ENCODE measurements around the gene LACTB.

The LACTB gene, protein sequence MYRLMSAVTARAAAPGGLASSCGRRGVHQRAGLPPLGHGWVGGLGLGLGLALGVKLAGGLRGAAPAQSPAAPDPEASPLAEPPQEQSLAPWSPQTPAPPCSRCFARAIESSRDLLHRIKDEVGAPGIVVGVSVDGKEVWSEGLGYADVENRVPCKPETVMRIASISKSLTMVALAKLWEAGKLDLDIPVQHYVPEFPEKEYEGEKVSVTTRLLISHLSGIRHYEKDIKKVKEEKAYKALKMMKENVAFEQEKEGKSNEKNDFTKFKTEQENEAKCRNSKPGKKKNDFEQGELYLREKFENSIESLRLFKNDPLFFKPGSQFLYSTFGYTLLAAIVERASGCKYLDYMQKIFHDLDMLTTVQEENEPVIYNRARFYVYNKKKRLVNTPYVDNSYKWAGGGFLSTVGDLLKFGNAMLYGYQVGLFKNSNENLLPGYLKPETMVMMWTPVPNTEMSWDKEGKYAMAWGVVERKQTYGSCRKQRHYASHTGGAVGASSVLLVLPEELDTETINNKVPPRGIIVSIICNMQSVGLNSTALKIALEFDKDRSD

DNA sequence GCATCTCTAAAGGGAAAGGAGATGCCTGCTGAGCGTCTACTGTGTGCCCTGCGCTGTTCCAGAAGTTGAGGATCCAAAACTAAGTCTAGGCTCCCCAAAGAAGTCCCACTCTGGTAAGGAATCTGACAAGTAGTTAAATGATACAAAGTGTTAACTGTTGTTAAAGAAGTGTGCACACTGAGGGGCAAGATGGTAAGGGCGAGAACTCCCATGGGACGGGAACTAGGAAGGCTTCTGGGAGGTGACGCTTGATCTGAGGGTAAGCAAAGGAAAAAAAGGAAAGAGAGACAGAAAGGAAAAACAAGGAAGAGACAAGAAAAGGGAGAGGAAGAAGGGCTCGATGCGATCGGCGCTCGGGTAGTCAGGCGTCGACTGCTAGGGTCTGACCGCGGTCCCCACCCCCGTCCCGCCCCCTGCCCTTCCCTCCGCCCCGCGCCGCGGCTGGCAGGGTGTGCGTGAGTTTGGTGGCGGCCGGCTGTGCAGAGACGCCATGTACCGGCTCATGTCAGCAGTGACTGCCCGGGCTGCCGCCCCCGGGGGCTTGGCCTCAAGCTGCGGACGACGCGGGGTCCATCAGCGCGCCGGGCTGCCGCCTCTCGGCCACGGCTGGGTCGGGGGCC is at the start of gene LACTB:
Gene LACTB, plus strand, starts transcription at position 480 of the 620 bp plus-strand sequence. Its CDS starts 11 bp downstream, at position 491.
- H3K4me3 ChIP-seq (ENCODE audit: low read length) = peak within 1 kb of the TSS; percentile 98
- no peak for TF ChIP-seq ZNF274 (IDR thresholded peaks at IDR 0.05; ENCODE audit: low read depth, low read length)

DNA sequence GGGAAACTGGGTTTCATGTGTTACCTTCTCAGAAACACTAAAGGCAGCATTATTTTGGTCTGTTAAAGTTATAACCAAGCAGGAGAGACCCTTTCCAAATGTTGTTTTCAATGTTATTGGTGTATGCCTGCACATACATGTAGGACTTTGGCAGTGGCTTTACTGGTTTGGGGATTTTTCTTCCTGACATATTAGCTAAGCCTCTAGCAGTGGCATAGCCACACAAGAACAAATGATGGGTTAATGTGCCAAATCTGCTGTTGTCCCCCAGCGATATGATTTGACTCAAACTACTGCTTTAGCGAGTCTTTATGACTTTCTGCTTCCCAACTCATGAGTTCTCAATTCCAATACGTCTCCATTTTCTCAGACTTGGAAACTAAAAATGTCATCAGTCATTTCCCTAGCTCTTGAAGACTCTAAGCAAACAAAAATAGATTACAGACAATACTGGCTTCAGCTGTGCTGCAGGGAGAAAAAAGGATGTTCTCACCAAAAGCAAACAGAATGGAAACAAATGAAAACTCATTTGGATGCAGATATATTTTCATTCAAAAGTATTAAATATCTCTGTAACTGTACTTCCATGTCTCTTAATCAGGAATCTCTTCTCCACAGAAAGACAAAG is 49.5 kb upstream of the LACTB start:
- TF ChIP-seq ZNF274 (IDR thresholded peaks at IDR 0.05; ENCODE audit: low read depth, low read length) = no peak
- H3K4me3 ChIP-seq (ENCODE audit: low read length) = no peak overlapping the region

DNA sequence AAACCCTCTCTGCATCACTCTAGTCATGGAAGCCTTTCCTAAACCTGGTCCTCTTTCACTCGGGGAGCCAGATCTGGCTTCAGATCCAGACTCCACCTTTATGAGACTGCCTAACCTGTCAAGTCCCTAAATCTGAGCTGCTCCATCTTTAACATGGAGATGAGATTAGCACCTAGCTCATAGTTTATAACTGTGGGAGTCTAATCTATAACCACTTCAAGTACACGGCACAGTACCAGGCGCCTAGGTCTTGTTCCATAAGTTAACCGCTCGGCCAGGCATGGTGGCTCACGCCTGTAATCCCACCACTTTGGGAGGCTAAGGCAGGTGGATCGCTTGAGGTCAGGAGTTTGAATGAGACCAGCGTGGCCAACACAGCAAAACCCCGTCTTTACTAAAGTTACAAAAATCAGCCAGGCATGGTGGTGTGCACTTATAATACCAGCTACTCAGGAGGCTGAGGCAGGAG is 48.8 kb upstream of the LACTB start:
- TF ChIP-seq ZNF274 (IDR thresholded peaks at IDR 0.05; ENCODE audit: low read depth, low read length) = no peak

DNA sequence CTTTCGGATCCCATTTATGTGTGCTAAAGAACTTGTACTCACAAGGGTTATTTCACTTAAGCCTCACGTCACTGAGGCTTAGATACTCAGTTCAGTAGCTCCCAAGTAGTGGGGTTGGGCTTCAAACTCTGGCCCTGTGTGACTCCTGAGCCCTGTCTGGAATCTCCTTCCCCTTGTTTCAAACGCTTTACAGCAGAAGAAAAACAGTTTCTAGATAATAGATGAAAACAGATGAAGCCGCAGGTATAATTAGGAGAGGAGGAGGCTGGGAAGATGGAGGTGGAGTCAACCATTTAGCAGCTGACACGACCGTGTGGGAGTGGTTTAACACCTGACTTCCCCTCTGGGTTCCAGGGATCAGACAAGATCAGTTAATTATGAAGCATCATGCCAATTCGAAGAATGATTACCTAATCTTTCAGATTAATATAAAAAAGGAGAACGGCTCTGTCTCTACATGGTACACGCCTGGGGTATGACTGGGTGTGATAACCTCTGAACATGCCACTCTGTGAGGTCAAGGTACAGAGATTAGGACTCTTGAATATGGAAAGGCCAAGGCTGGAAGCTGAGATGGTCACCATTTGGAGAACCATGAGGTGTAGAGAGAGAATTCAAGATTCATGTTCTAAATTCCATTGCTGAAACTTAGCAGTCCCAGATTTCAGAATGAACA is 48.0 kb upstream of the LACTB start:
- no peak for TF ChIP-seq ZNF274 (IDR thresholded peaks at IDR 0.05; ENCODE audit: low read depth, low read length)
- H3K4me3 ChIP-seq (ENCODE audit: low read length) = no peak overlapping the region

More for the DNA sequence above, 48.8 kb upstream of the LACTB start:
- H3K4me3 ChIP-seq (ENCODE audit: low read length) = no peak overlapping the region

DNA sequence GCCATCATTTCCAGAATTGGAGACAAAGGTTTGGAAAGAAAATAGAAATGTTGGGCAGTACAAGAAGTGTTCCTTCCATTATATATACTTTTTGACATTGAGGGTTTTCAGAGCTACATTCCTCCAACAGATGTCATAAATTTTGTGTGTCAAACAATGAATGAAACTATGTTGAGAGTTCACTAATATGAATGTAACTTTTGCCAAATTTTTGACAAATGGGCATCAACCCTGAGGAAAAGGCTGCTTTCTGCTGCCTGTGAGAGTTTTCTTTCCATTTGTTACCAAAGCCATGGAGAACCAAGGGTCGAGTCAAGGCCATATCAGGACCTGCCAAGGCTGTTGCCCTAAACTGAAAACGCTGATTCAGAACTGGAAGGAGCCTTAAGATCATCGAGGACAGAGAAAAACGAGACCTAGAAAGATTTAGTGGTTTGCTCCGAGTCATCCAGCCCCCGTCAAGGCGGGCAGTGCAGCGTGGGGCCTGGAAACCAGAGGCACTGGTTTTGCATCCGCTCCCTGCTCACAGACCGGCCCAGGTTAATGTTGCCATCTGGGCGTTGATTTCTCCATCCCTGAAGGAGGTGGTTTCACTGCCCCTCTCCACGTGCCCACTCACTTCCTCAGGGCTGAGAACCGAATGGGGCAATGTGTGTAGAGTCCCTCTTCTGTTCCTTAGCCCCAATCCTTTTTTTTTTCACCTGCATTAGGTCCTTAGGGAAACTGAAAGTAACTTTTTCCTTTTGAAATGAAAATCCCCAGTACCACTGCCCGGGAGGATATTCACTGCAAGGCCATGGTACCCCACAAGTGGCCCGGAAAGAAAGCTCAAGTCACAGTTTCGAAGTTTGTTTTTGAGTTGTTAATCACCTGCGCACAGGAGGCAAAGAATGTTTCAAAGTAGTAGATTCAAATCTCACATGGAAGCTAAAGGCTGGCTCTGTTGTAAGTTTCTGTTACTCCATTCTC is 46.4 kb upstream of the LACTB start:
- TF ChIP-seq ZNF274 (IDR thresholded peaks at IDR 0.05; ENCODE audit: low read depth, low read length) = no peak
- no peak overlapping the region for H3K4me3 ChIP-seq (ENCODE audit: low read length)

DNA sequence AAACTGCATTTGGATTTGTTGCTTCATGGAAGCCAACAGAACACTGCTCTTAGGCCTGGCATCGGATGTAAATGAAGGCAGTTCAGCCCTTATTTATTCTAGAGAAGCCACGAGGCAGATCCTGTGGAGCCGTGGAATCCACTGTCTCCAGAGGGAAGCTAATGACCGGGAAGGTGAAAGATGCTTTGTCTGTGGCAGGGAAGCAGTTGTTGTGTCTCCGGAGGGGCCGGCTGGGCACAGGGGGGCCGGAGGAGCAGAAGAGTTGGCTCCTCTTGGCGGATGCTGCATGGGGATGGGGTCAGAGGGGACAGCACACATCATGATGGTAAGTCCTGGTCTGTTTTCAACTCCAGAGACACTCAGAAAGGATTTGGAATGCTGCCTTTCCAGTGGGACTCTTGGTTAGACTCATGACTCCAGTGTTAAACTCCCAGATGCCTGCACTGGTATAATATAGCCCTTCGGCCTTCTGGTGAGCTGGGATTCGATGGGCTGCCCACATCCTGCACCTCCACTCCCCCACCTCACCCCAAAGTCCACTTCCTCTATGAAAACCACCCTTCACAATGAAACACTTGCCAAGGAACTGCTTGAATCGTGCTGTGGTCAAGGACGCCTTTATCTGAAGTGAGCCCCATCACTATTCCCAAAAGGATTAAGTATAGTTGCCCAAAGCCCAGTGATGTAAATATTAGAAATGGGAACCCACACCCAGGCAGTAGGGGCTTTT is 45.5 kb upstream of the LACTB start:
- no peak overlapping the region for H3K4me3 ChIP-seq (ENCODE audit: low read length)
- TF ChIP-seq ZNF274 (IDR thresholded peaks at IDR 0.05; ENCODE audit: low read depth, low read length) = no peak

DNA sequence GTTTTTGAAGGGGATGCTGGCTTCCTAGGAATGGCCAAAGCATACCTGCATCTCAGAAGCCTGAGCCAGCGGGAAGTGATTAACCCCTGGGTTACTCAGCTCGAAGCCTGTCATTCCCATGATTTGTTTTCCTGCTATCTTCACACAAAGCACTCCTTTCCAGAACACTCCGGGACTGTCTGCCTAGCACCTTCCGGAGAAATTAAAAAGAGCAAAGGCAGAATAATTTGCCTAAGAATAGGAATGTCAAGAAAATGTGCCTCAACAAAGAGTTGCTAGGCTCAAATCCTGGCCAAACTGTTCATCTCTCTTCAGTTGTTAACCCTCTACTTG is 45.0 kb upstream of the LACTB start:
- no peak for TF ChIP-seq ZNF274 (IDR thresholded peaks at IDR 0.05; ENCODE audit: low read depth, low read length)
- H3K4me3 ChIP-seq (ENCODE audit: low read length) = no peak overlapping the region

DNA sequence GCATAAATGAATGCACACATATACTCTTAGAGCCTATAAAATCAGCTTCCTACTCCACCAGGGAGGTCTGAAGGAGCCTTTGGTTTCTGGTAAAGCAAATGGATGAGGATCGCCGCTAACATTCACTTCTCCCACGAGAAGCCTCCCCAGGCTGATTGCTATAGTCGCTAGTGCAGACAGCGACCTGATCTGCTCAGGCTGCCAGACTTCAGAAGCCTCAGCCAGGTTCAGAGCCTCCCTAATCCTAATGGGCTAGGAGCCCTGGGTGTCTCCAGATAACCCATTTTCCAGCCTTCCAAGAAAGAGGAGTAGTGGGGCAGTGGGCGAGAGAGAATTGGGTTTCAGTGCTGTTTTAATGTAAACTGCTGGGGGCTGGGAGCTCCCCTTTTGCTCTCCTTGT is 43.7 kb upstream of the LACTB start:
- no peak for TF ChIP-seq ZNF274 (IDR thresholded peaks at IDR 0.05; ENCODE audit: low read depth, low read length)

DNA sequence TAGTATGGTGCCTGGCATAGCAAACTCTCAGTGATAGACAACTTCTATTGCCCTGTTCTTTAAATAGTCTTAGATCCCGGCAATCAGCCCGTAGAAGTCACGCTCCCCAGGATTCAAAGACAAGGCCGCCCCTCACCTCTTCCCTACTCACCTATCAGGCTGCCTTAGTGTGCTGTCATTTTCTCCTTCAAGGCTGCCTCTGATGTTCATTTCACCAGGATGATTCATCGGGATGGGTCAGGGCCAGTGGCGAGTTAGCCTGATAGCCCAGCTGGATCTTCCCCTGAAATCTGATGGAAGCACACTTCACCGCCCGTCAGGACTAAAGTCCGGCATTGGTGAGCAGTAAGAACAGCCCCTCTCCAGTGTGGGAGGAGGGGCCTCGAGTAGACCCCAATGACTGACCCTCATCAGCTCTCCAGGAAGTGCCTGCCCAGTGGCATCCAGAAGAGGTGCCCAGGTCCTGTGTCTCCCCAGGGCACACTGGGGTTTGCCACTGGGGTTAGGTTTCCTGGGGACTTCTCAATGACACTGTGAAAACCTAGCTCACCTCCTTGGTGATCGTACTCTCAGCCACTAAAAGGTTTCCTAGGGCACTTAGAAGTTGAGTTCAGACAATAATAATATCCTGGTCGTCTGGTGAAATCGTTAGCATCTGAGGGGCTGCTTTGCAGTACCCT is 41.6 kb upstream of the LACTB start:
- no peak for TF ChIP-seq ZNF274 (IDR thresholded peaks at IDR 0.05; ENCODE audit: low read depth, low read length)
- H3K4me3 ChIP-seq (ENCODE audit: low read length) = no peak overlapping the region

More for the DNA sequence above, 43.7 kb upstream of the LACTB start:
- H3K4me3 ChIP-seq (ENCODE audit: low read length) = no peak overlapping the region

DNA sequence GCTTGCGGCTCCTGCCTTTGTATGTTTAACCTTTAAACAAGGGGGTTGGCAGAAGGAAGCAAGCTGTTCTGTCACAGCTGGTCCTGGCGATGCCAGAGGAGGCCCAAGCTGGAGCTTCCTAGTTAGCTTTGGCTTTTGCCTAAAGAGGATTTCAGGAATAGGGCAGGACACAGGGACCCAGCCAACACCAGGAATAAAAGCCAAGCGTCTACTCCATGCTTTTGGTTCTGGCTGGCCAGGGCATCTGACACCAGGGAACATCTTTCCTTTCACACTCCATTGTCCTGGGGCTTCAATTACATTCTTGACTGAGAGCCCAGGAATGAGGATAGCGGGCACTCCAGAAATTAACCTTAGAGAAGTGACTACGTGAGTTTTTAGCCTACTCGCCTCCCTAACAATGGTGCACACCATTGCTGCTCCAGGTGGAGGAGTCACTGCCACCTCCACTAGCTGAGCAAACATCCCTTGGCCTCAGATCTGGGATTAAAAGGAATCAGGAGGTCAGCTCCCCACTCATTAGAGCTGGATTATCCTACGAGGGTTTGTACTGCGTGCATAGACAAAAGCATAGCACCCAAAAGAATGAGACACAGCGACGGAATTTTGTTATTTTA is 40.9 kb upstream of the LACTB start:
- no peak for TF ChIP-seq ZNF274 (IDR thresholded peaks at IDR 0.05; ENCODE audit: low read depth, low read length)
- H3K4me3 ChIP-seq (ENCODE audit: low read length) = no peak overlapping the region

DNA sequence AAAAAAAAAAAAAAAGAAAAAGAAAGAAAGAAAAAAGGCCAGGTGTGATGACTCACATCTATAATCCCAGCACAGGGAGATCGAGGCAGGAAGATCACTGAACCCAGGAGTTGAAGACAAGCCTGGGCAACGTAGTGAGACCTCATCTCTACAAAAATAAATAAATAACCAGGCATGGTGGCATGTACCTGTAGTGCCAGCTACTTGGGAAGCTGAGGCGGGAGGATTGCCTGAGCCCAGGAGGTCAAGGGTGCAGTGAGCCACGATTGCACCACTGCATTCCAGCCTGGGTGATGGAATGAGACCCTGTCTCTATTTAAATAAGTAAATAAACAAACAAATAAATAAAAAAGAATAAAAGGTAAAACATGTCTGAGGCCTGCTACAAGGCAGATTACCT is 39.3 kb upstream of the LACTB start:
- H3K4me3 ChIP-seq (ENCODE audit: low read length) = no peak overlapping the region
- TF ChIP-seq ZNF274 (IDR thresholded peaks at IDR 0.05; ENCODE audit: low read depth, low read length) = no peak
